Body of pancreas (tissue), 4 donors: ENCODE data around the gene WIPI1.

ENCODE experiments used
- POLR2A ChIP-seq, 3 donors: fragments of 450-650 bp; IDR thresholded peaks; one replicate each; pipeline ENCODE4 v1.6.1; 2016; ENCODE audit warnings: antibody characterized with exemption in 3 of 3, mild to moderate bottlenecking in 2 of 3
- TF ChIP-seq, protein P1 (sequence below), 7 experiments: fragments of 450-650 bp in 4 of 7; fragments of 200-600 bp in 3 of 7; sonication (generic) in 3 of 7; IDR thresholded peaks; one replicate each; pipeline ENCODE4 v1.5.1; 2016 to 2019; ENCODE audit warnings: antibody characterized with exemption in 7 of 7

- TF ChIP-seq, protein P1, sequence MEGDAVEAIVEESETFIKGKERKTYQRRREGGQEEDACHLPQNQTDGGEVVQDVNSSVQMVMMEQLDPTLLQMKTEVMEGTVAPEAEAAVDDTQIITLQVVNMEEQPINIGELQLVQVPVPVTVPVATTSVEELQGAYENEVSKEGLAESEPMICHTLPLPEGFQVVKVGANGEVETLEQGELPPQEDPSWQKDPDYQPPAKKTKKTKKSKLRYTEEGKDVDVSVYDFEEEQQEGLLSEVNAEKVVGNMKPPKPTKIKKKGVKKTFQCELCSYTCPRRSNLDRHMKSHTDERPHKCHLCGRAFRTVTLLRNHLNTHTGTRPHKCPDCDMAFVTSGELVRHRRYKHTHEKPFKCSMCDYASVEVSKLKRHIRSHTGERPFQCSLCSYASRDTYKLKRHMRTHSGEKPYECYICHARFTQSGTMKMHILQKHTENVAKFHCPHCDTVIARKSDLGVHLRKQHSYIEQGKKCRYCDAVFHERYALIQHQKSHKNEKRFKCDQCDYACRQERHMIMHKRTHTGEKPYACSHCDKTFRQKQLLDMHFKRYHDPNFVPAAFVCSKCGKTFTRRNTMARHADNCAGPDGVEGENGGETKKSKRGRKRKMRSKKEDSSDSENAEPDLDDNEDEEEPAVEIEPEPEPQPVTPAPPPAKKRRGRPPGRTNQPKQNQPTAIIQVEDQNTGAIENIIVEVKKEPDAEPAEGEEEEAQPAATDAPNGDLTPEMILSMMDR (IDR thresholded peaks at IDR 0.05) = no peak
- TF ChIP-seq POLR2A (IDR thresholded peaks at IDR 0.05) = no peak
Measured at GRCh38 chr17:68432086-68432864, 25.0 kb downstream of the WIPI1 start.
